Fibroblast of skin of scalp (primary cell): ENCODE data around the gene PRIMPOL.
"Not testable (repeated sequence)": the region's sequence is repeated elsewhere in the genome, so short reads cannot be mapped to it uniquely, and the experiment has no call there.

Source experiments
- DNase-seq: peaks from one replicate; pipeline ENCODE4 v3.0.0-alpha.2; 2013

Gene PRIMPOL

DNA sequence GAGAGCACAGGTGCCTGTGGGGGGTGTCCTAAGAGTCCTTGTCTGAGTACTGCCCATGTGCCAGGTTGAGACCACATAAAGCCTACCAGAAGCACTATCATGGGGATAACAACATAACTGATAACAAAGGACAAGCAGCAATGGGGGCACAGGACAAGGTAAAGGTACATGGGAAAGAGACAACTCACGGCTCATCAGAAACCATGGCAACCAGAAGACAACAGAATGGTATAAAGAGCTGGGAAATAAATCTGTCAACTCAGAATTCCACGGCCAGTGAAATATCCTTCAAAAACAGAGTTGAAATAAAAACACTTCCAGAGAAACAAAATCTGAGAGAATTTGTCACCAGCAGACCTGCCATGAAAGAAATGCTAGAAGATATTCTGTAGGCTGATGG, 64.3 kb downstream of the PRIMPOL start:
- DNase-seq: no peak

DNA sequence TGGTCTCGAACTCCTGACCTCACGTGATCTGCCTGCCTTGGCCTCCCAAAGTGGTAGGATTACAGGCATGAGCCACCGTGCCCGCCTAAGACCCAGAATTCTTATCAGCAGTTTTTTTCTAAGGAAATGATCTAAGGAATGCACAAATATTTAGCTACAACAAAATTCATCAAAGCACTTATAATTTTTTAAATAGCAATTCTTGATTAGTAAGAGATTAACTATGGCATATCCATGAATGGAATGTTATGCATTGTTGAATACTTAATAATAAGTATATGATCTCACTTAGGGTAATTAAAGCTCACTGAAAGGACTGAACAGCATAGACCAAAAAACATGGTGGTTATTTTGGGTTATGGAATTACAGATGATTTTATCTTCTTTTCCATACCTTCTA, 66.0 kb downstream of the PRIMPOL start:
- no peak for DNase-seq

DNA sequence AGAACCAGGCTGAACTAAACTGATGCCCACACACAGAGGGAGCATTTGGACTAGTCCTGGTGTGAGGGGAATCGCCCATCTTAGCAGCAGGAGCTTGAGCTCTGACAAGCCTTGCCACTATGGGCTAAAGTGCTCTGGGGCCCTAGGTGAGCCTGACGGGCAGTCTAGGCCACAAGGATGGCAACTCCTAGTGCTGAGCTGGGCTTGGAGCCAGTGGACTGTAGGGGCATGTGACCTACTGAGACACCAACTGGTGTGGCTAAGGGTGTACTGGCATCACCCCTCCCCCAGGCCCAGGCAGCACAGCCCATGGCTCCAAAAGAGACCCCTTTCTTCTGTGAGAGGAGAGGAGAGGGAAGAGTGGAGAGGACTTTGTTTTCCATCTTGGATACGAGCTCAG, 69.9 kb downstream of the PRIMPOL start:
- no peak for DNase-seq

DNA sequence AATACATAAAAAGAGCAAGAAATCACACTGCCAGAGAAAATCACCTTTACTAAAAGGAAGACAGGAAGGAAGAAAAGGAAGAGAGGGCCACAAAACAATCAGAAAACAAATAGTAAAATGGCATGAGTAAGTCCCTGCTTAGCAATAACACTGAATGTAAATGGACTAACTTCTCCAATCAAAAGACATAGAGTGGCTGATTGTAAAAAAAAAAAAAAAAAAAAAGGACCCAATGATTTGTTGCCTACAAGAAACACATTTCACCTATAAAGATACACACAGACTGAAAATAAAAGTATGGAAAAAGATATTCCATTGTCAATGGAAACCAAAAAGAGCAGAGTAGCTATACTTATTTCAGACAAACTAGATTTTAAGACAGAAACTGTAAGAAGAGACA, 71.7 kb downstream of the PRIMPOL start:
- no peak for DNase-seq

DNA sequence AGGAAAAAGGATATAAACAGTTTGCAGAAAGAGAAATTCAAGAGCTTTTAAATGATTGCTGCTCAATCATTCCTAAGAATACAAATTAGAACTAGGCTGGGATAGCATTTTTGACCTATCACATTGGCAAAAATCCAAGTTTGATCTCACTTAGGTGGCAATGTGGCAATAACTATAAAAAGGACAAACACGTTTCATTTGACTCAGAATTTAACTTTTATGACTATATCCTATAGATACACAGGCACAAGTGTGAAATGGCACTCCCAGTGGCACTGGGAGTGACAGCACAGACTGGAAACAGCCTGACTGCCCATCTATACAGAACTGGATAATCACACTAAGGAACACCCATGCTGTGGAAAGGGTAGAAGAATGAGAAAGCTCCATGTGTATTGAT, 73.3 kb downstream of the PRIMPOL start:
- no peak for DNase-seq

DNA sequence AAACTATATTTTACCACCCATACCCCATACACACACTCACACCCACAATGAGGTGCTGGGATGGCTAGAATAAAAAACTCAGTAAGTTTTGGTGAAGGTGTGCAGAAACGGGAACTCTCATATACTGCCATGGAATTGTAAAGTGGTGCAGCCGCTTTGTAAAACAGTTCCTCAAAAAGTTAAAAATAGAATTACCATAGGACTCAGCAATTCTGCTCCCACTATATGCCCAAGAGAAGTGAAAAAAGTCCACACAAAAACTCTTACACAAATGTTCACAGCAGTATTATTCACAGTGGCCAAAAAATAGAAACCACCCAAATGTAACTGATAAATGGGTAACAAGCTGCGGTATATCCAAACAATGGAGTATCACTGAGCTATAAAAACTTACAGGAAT, 77.9 kb downstream of the PRIMPOL start:
- DNase-seq: no peak

DNA sequence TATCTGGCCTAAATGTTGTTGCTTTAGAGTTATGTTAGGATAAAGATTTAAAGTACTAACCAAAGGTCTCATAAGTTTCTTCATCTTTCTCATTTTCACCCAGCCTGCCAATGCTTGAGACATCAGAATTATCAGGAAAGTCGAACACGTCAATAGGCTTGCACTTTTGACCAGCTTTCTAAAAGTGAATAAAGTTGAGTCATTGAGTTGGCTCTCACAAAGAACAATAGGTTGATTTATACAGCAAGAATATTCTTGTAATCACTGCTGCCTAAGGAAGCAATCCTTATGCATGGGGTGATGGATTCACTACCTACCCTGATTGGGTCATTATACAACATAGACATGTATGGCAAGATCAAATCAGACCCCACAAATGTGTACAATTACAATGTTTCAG, 79.3 kb downstream of the PRIMPOL start:
- DNase-seq: no peak

DNA sequence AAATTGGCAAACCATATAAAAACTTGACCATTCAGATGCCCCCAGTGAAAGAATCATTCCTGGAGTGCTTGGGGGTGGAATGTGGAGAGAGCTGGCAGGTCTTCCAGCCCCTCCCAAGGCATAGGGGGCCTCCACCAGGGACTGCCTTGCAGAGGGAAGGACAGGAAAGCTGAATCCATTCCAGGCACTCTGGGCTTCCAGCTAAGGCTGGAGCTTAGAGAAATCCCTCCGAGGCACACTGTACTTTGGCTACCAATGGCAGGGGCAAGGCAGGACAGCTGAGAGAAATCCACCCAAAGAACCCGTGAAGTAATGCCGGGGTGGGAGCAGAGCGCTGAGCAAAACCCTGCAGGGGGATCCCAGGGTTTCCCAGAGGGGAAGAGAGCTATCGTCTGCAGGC, 80.4 kb downstream of the PRIMPOL start:
- DNase-seq: no peak

DNA sequence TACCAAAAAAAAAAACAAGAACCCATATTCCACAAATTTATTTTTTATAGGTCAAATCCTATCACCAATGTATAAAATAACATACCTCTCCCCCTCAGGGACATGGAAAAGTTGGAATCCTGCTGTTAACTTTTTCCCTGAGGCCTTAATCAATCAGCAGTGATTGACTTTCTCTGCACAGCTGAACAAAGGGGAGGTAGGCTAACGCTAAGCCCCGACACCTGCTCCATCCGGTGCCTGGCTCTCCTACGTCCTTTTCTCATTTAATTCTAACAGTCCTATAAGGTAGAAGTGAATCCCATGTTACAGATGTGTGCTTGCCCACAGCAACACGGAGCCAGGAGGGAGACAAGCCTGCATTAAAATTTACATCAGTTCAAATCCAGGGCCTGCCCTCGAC, 81.5 kb downstream of the PRIMPOL start:
- DNase-seq: no peak

DNA sequence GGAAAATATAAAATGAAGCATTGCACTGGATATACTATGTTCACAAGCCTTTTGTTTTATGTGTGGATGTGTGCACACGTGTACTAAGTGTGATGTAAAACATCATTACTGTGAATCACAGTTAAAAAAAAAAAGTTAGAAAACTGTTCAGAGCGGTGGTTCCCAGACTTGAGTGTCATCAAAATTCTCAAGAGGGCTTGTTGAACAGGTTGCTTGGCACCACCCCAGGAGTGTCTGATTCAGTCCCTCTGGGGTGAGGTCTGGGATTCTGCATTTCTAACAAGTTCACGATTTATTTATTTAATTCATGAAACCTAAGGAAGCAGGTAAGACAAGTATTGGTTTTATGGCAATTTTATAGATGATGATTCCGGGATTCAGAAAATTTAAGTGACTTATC, 82.6 kb downstream of the PRIMPOL start:
- DNase-seq: no peak

DNA sequence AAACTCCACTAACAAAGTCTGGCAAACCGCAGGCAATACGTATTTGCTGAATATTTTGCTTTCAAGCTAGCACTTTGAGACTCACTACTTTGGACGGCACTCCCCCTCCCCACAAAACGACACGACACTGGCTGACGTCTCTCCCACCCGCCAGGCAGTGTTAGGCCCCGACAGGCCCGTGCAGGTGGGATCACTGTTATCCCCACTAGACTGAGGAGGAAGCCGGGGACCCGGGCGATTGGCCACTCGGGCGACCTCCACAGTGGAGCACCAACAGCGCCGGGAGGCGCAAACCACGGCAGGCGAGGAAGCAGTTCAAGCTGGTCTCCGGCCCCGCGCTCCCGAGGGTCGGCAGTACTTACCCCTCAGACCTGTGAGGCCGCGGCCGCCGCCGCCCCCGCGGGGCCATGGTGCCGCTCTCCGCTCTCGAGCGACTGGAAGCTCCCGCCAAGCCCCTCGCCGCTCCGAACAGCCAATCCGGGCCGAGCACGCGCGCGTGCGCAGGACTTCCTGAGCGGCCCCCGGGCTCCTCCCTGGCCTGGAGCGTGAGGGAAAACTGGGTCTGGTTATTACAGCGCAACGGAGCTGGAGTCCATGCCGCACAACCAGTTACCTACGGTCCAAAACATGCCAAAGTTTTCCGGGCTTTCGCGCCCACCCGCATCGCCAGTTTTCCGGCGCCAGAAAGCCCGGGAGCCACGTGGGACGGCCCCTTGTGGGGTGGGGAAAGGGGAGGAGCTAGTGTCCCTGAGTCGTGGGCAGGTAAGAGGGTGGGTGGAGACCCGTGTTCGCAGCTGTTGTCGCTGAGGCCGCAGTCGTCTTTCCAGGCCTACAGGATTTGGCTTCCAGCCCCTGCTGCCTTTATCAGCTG, 84.4 kb downstream of the PRIMPOL start, which contains the start of gene CENPU:
CENPU (minus strand) TSS at position 443 of the 871 bp plus-strand sequence; CDS start at position 409, 34 bp downstream.
- DNase-seq: peak; percentile 99

DNA sequence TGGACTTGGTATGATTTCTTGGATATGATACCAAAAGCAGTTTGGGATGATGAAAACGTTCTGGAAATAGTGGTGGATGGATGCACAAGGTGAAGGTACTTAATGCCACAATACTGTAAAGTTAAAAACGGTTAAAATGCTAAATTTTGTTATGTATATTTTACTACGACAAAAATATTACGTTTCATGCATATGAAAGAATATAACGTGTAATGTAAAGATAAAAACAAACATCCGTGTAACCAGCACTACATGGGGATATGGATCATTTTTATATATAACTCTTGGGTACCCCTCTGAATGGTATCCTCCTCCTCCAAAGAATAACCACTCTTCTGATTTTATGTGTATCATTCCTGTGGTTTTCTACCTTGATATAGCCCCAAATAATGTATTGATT, 85.2 kb downstream of the PRIMPOL start:
- DNase-seq: no peak

DNA sequence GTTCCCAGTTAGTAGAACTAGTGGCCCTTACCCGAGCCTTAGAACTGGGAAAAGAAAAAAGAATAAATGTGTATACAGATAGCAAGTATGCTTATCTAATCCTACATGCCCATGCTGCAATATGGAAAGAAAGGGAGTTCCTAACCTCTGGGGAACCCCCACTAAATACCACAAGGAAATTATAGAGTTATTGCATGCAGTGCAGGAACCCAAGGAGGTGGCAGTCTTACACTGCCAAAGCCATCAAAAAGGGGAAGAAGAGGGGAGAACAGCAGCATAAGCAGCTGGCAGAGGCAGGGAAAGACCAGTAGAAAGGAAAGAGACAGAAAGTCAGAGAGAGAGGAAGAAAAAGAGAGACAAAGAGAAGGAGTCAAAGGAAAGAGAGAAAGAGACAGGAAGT, 90.0 kb downstream of the PRIMPOL start:
- not testable (repeated sequence) for DNase-seq

DNA sequence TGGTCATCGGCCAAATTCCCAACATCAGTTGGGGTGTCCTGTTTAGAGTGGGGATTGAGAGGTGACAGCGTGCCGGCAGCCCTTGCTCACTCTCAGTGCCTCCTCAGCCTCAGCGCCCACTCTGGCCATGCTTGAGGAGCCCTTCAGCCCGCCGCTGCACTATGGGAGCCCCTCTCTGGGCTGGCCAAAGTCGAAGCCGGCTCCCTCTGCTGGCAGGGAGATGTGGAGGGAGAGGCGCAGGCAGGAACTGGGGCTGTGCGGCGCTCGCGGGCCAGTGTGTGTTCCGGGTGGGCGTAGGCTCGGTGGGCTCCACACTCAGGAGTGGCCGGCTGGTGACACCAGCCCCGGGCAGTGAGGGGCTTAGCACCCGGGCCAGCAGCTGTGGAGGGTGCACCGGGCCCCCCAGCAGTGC, 91.4 kb downstream of the PRIMPOL start:
- DNase-seq: no peak

DNA sequence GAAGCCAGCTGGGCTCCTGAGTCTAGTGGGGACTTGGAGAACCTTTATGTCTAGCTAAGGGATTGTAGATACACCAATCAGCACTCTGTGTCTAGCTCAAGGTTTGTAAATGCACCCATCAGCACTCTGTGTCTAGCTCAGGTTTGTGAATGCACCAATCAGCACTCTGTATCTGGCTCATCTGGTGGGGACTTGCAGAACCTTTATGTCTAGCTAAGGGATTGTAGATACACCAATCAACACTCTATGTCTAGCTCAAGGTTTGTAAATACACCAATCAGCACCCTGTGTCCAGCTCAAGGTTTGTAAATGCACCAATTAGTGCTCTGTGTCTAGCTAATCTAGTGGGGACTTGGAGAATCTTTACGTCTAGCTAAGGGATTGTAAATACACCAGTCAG, 92.1 kb downstream of the PRIMPOL start:
- not testable (repeated sequence) for DNase-seq

DNA sequence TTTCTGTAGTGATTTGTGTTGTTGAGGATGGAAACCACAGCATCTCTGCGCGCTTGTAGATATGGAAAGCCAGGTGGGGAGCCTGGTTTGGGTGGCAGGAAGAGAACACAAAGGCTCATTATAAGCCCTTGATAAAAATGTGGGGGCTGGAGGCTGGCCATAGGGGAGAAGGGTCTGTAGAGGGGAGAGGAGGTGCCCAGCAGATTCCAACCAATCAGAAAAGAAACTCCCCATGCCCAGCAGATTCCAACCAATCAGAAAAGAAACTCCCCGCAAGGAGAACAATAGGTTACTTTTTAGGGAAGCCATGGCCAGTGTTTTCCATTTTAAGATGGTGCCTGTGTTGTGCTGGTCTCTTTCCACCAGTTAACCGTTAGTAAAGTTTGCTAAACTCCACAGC, 94.1 kb downstream of the PRIMPOL start:
- no peak for DNase-seq

DNA sequence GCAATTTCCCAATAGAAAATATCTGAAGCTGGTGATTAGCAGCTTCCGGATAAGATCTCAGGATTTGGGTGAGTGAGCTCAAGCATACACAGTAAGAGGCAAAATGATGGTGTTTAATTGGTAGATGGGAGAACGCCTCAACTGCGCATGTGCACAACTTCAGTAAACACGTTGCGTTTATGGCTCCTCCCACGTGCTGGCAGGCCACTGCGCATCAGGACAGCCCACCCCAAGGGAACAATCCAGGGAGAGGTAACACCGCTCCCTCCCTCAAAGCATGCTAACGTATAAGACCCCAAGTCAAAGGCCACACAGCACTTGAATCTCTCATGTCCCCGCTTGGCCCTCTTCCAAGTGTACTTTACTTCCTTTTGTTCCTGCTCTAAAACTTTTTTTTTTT, 94.7 kb downstream of the PRIMPOL start:
- no peak for DNase-seq
